ENCODE data around the gene GPR108. TPM values are rescaled to one million over a fixed set of nuclear protein-coding genes. Genes with fewer than 3 reads are reported as not detected.

GPR108 gene
- total RNA-seq, 1 experiment from 2014 or later = 43.0 TPM

- intact Hi-C loops (cut with micrococcal nuclease; ENCODE audit: unreplicated experiment) = no loop called here
- TF ChIP-seq TCF7L2 (IDR thresholded peaks at IDR 0.05; ENCODE audit: low read depth, low read length) = no peak
- no peak for TF ChIP-seq POLR2AphosphoS5 (IDR thresholded peaks at IDR 0.05; ENCODE audit: low read depth, low read length)
- no peak for TF ChIP-seq CTCF (IDR thresholded peaks at IDR 0.05)
- TF ChIP-seq SIN3A (IDR thresholded peaks at IDR 0.05; ENCODE audit: borderline replicate concordance, insufficient read depth, low read depth, low read length) = no peak
- TF ChIP-seq REST (IDR thresholded peaks at IDR 0.05; ENCODE audit: insufficient read depth in 1 of 2, low read depth in 2 of 2, low read length in 1 of 2) = no peak
- no TSS peak for BruUV-seq (replicated peaks)
- in situ Hi-C loops (cut with HindIII; ENCODE audit: low pct_unique_long_range_greater_than_20kb, low sequenced_read_pairs) = no loop called here
- ChIA-PET POLR2A (no interaction called here), CTCF (no interaction called here)
- no peaks in the 10 kb centered on the region for H3K36me3 ChIP-seq (ENCODE audit: control insufficient read depth, insufficient read depth, low read length)
- DNase-seq (ENCODE audit: low read depth, low spot score) (no peak), ATAC-seq (no peak)
- no peaks in the 10 kb centered on the region for H3K9me3 ChIP-seq (ENCODE audit: control insufficient read depth, insufficient read depth, low read depth, low read length)
- H3K27ac ChIP-seq (ENCODE audit: low read length) = no peak overlapping the region
- no peaks in the 10 kb centered on the region for H3K27me3 ChIP-seq (ENCODE audit: control insufficient read depth, insufficient read depth, low read length)
- H3K4me3 ChIP-seq (ENCODE audit: low read depth in 2 of 2, low read length in 2 of 2) = no peak overlapping the region
- no peaks in the 10 kb centered on the region for H3K4me1 ChIP-seq (ENCODE audit: control insufficient read depth, insufficient read depth, low read length)
Observed at GRCh38 chr19:6717441-6717971, 19.9 kb downstream of the GPR108 start.

- BruUV-seq (replicated peaks) = no TSS peak
- no peak for ATAC-seq
- Histone ChIP-seq H3K27ac (ENCODE audit: low read length) (no peak overlapping the region), H3K9me3 (ENCODE audit: control insufficient read depth, insufficient read depth, low read depth, low read length) (no peaks in the 10 kb centered on the region), H3K27me3 (ENCODE audit: control insufficient read depth, insufficient read depth, low read length) (no peaks in the 10 kb centered on the region), H3K4me1 (ENCODE audit: control insufficient read depth, insufficient read depth, low read length) (no peaks in the 10 kb centered on the region), H3K4me3 (ENCODE audit: low read depth in 2 of 2, low read length in 2 of 2) (no peak overlapping the region), H3K36me3 (ENCODE audit: control insufficient read depth, insufficient read depth, low read length) (no peaks in the 10 kb centered on the region)
- POLR2A ChIA-PET = no interaction called here
- CTCF ChIA-PET = no interaction called here
- intact Hi-C loops (cut with micrococcal nuclease; ENCODE audit: unreplicated experiment) (no loop called here), in situ Hi-C loops (cut with HindIII; ENCODE audit: low pct_unique_long_range_greater_than_20kb, low sequenced_read_pairs) (no loop called here)
- no peak for DNase-seq (ENCODE audit: low read depth, low spot score)
- TF ChIP-seq SIN3A (IDR thresholded peaks at IDR 0.05; ENCODE audit: borderline replicate concordance, insufficient read depth, low read depth, low read length) (no peak), TCF7L2 (IDR thresholded peaks at IDR 0.05; ENCODE audit: low read depth, low read length) (no peak), POLR2AphosphoS5 (IDR thresholded peaks at IDR 0.05; ENCODE audit: low read depth, low read length) (no peak), REST (IDR thresholded peaks at IDR 0.05; ENCODE audit: insufficient read depth in 1 of 2, low read depth in 2 of 2, low read length in 1 of 2) (no peak), CTCF (IDR thresholded peaks at IDR 0.05) (no peak; the same call in 1 of the 2 replicates)
Observed at GRCh38 chr19:6717036-6717435, 20.3 kb downstream of the GPR108 start.
